H9 (cell line): ENCODE measurements around the gene CPT1B. TPM values are rescaled to one million over a fixed set of nuclear protein-coding genes. Genes with fewer than 3 reads are reported as not detected.

ENCODE experiments used
- DNase-seq: peaks from one replicate; pipeline ENCODE4 v3.0.0-alpha.2; 2017
- H2AFZ ChIP-seq: one replicate; pipeline ENCODE4 v1.6.1; 2013; ENCODE audit warnings: mild to moderate bottlenecking, low read length, control low read depth, moderate library complexity
- H2AK5ac ChIP-seq: 2 replicates; pipeline ENCODE4 v1.6.1; 2013; ENCODE audit warnings: low read length, control low read depth, mixed read lengths; ENCODE audit not compliant: insufficient read length
- H2BK120ac ChIP-seq: one replicate; pipeline ENCODE4 v1.6.1; 2013; ENCODE audit warnings: low read depth, mild to moderate bottlenecking, low read length, control low read depth, inconsistent platforms; ENCODE audit not compliant: poor library complexity, severe bottlenecking
- H2BK12ac ChIP-seq: 2 replicates; pipeline ENCODE4 v1.6.1; 2013; ENCODE audit warnings: low read length, control low read depth, mixed read lengths, low read depth; ENCODE audit not compliant: insufficient read length
- H2BK15ac ChIP-seq: 2 replicates; pipeline ENCODE4 v1.6.1; 2013; ENCODE audit warnings: low read depth, low read length, control low read depth
- H2BK20ac ChIP-seq: one replicate; pipeline ENCODE4 v1.6.1; 2013; ENCODE audit warnings: low read depth, mild to moderate bottlenecking, low read length, control low read depth, inconsistent platforms; ENCODE audit not compliant: poor library complexity, severe bottlenecking
- H2BK5ac ChIP-seq: 2 replicates; pipeline ENCODE4 v1.6.1; 2013; ENCODE audit warnings: low read length, control low read depth, mixed read lengths; ENCODE audit not compliant: insufficient read length
- H3K14ac ChIP-seq: 2 replicates; pipeline ENCODE4 v1.6.1; 2013; ENCODE audit warnings: low read length, control low read depth; ENCODE audit not compliant: insufficient read depth
- H3K18ac ChIP-seq: 2 replicates; pipeline ENCODE4 v1.6.1; 2013; ENCODE audit warnings: low read depth, mild to moderate bottlenecking, mixed read lengths, low read length, control low read depth; ENCODE audit not compliant: insufficient read length
- H3K23ac ChIP-seq: 2 replicates; pipeline ENCODE4 v1.6.1; 2013; ENCODE audit warnings: low read length, control low read depth, mixed read lengths, low read depth; ENCODE audit not compliant: insufficient read length
- H3K23me2 ChIP-seq: 2 replicates; pipeline ENCODE4 v1.6.1; 2013; ENCODE audit warnings: low read depth, mild to moderate bottlenecking, mixed read lengths, low read length, control low read depth; ENCODE audit not compliant: insufficient read length, poor library complexity, severe bottlenecking
- H3K27ac ChIP-seq: 2 replicates; pipeline ENCODE4 v1.5.1; 2013; ENCODE audit warnings: low read length, control low read depth, mixed read lengths, low read depth; ENCODE audit not compliant: insufficient read length
- H3K27me3 ChIP-seq: 2 replicates; pipeline ENCODE4 v1.6.1; 2013; ENCODE audit warnings: low read length, control low read depth, inconsistent platforms; ENCODE audit not compliant: insufficient read depth
- H3K4ac ChIP-seq: 2 replicates; pipeline ENCODE4 v1.6.1; 2013; ENCODE audit warnings: low read depth, mild to moderate bottlenecking, control low read depth, inconsistent platforms, low read length, moderate library complexity
- H3K4me1 ChIP-seq: 2 replicates; pipeline ENCODE4 v1.6.1; 2013; ENCODE audit warnings: low read length, control low read depth, inconsistent platforms; ENCODE audit not compliant: insufficient read depth
- H3K4me2 ChIP-seq: 2 replicates; pipeline ENCODE4 v1.6.1; 2013; ENCODE audit warnings: low read length, control low read depth, mixed read lengths; ENCODE audit not compliant: insufficient read length, insufficient read depth
- H3K56ac ChIP-seq: 2 replicates; pipeline ENCODE4 v1.6.1; 2013; ENCODE audit warnings: low read depth, mild to moderate bottlenecking, mixed read lengths, low read length, control low read depth; ENCODE audit not compliant: insufficient read length
- H3K79me1 ChIP-seq: 2 replicates; pipeline ENCODE4 v1.6.1; 2013; ENCODE audit warnings: low read depth, mild to moderate bottlenecking, moderate library complexity, low read length, control low read depth, inconsistent platforms; ENCODE audit not compliant: insufficient read depth, poor library complexity, severe bottlenecking
- H3K79me2 ChIP-seq: 2 replicates; pipeline ENCODE4 v1.6.1; 2013; ENCODE audit warnings: low read length, control low read depth, inconsistent platforms; ENCODE audit not compliant: insufficient read depth
- H3K9ac ChIP-seq: 2 replicates; pipeline ENCODE4 v1.6.1; 2013; ENCODE audit warnings: low read length, control low read depth, mixed read lengths; ENCODE audit not compliant: insufficient read length; ENCODE audit errors: extremely low read depth
- H3K9me3 ChIP-seq: one replicate; pipeline ENCODE4 v1.6.1; 2013; ENCODE audit warnings: low read depth, low read length, inconsistent platforms; ENCODE audit not compliant: control insufficient read depth
- H3T11ph ChIP-seq: one replicate; pipeline ENCODE4 v1.6.1; 2013; ENCODE audit warnings: mild to moderate bottlenecking, low read length, control low read depth, inconsistent platforms
- H4K20me1 ChIP-seq: one replicate; pipeline ENCODE4 v1.6.1; 2013; ENCODE audit not compliant: control insufficient read depth, insufficient read length, insufficient read depth
- H4K5ac ChIP-seq: 2 replicates; pipeline ENCODE4 v1.6.1; 2013; ENCODE audit warnings: low read depth, mild to moderate bottlenecking, mixed read lengths, low read length, control low read depth; ENCODE audit not compliant: insufficient read length
- H4K8ac ChIP-seq: replicated peaks from 2 replicates; pipeline ENCODE4 v1.6.1; 2013; ENCODE audit warnings: low read length, control low read depth, mixed read lengths, low read depth; ENCODE audit not compliant: insufficient read length
- H4K91ac ChIP-seq: 2 replicates; pipeline ENCODE4 v1.6.1; 2013; ENCODE audit warnings: low read depth, mild to moderate bottlenecking, moderate library complexity, mixed read lengths, low read length, control low read depth; ENCODE audit not compliant: insufficient read length
- H3K27ac Mint-ChIP-seq, 3 experiments: 2 replicates in 2 of 3; 3 replicates in 1 of 3; pipeline ENCODE4 v1.8.0; 2020 to 2021; ENCODE audit warnings: mixed read lengths in 3 of 3, mild to moderate bottlenecking in 1 of 3, moderate library complexity in 1 of 3
- H3K27me3 Mint-ChIP-seq: 2 replicates; pipeline ENCODE4 v1.8.0; 2021; ENCODE audit warnings: low read depth, mild to moderate bottlenecking, moderate library complexity, mixed read lengths
- H3K36me3 Mint-ChIP-seq, 3 experiments: 2 replicates in 2 of 3; 3 replicates in 1 of 3; pipeline ENCODE4 v1.8.0; 2020 to 2021; ENCODE audit warnings: low read depth in 3 of 3, mixed read lengths in 3 of 3; ENCODE audit not compliant: insufficient read depth in 1 of 3
- H3K4me1 Mint-ChIP-seq, 2 experiments: 2 replicates each; pipeline ENCODE4 v1.8.0; 2020; ENCODE audit warnings: mixed read lengths in 2 of 2
- H3K4me3 Mint-ChIP-seq, 2 experiments: 2 replicates in 1 of 2; 3 replicates in 1 of 2; pipeline ENCODE4 v1.8.0; 2020 to 2021; ENCODE audit warnings: mild to moderate bottlenecking in 2 of 2, mixed read lengths in 2 of 2, moderate library complexity in 1 of 2
- H3K9me3 Mint-ChIP-seq, 2 experiments: 2 replicates in 1 of 2; 3 replicates in 1 of 2; pipeline ENCODE4 v1.8.0; 2020; ENCODE audit warnings: mild to moderate bottlenecking in 2 of 2, mixed read lengths in 2 of 2, moderate library complexity in 1 of 2
- WGBS: extraction: QIAGEN DNeasy Blood & Tissue Kit; methylation state at CpG from one replicate; pipeline ENCODE4 v1.1.7; 2013; ENCODE audit warnings: missing lambda C conversion rate, low lambda C conversion rate, mixed read lengths; ENCODE audit not compliant: insufficient read length; ENCODE audit errors: extremely low coverage; 5-methylcytosine and 5-hydroxymethylcytosine counted together
- total RNA-seq: library from RNA; stranded (reverse); gene quantifications from 2 replicates; pipeline ENCODE4 v1.2.1, GENCODE V29; 2021
- TF ChIP-seq, protein P1 (sequence below): fragments of 200-600 bp; sonication (generic); conservative IDR thresholded peaks from 3 replicates; pipeline ENCODE4 v1.8.0; 2021; ENCODE audit warnings: antibody characterized with exemption, mild to moderate bottlenecking

CPT1B gene
- total RNA-seq, 1 experiment from 2014 or later, result 65.7 TPM

DNA sequence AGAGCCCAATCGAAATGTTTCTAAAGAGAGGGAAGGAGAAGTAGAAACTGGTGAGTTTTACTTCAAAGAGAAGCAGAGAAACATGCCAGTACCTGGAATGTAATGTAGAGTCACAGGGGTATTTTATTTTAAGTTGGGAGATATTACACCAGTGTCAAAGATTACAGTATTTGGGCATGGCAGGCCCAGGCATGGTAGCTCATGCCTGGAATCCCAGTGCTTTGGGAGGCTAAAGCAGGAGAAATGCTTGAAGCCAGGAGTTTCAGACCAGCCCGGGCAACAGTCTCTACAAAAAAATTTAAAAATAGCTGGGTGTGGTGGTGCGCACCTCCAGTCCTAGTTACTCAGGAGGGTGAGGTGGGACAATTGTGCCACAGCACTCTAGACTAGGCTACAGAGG is 18.2 kb downstream of the CPT1B start:
- Histone ChIP-seq H2BK12ac (no peak overlapping the region), H2BK5ac (no peak overlapping the region), H4K8ac (no peak overlapping the region), H3K27ac (no peak overlapping the region), H3K14ac (no peak overlapping the region), H3K79me1 (no peaks in the 10 kb centered on the region), H3T11ph (no peak overlapping the region), H3K4ac (no peak overlapping the region), H3K23me2 (no peaks in the 10 kb centered on the region), H2BK15ac (no peak overlapping the region), H3K9ac (no peak overlapping the region), H4K91ac (no peak overlapping the region), H3K56ac (no peak overlapping the region), H3K23ac (no peak overlapping the region), H2BK20ac (no peak overlapping the region), H3K4me2 (no peak overlapping the region), H2AFZ (no peak overlapping the region), H4K20me1 (no peaks in the 10 kb centered on the region), H3K27me3 (no peaks in the 10 kb centered on the region), H3K18ac (no peak overlapping the region), H2AK5ac (no peak overlapping the region), H3K79me2 (no peaks in the 10 kb centered on the region), H4K5ac (no peak overlapping the region), H3K9me3 (no peaks in the 10 kb centered on the region), H3K4me1 (no peaks in the 10 kb centered on the region), H2BK120ac (no peak overlapping the region)
- Mint-ChIP-seq H3K36me3 (no peaks in the 10 kb centered on the region), H3K27ac (no peak overlapping the region), H3K4me3 (no peak overlapping the region), H3K9me3 (no peaks in the 10 kb centered on the region), H3K4me1 (peaks cover 19 to 21% of the 10 kb centered on the region in 2 experiments), H3K27me3 (peaks cover 43% of the 10 kb centered on the region)
- DNase-seq, result no peak
- TF ChIP-seq, protein P1, sequence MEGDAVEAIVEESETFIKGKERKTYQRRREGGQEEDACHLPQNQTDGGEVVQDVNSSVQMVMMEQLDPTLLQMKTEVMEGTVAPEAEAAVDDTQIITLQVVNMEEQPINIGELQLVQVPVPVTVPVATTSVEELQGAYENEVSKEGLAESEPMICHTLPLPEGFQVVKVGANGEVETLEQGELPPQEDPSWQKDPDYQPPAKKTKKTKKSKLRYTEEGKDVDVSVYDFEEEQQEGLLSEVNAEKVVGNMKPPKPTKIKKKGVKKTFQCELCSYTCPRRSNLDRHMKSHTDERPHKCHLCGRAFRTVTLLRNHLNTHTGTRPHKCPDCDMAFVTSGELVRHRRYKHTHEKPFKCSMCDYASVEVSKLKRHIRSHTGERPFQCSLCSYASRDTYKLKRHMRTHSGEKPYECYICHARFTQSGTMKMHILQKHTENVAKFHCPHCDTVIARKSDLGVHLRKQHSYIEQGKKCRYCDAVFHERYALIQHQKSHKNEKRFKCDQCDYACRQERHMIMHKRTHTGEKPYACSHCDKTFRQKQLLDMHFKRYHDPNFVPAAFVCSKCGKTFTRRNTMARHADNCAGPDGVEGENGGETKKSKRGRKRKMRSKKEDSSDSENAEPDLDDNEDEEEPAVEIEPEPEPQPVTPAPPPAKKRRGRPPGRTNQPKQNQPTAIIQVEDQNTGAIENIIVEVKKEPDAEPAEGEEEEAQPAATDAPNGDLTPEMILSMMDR, result no peak
- WGBS, result no CpG with 5 or more reads among the region's 3 CpGs
